Nephron progenitor cell (in vitro differentiated cells): Measurements from ENCODE around the gene NRCAM.

Experiments
- DNase-seq: peaks from one replicate; pipeline ENCODE4 v3.0.0; 2021
- H3K27ac Mint-ChIP-seq: 2 replicates; pipeline ENCODE4 v1.8.0; 2021; ENCODE audit warnings: mild to moderate bottlenecking, moderate library complexity, mixed read lengths
- H3K27me3 Mint-ChIP-seq: 2 replicates; pipeline ENCODE4 v1.8.0; 2021; ENCODE audit warnings: mild to moderate bottlenecking, low read depth, mixed read lengths; ENCODE audit not compliant: poor library complexity
- H3K36me3 Mint-ChIP-seq: 2 replicates; pipeline ENCODE4 v1.8.0; 2021; ENCODE audit warnings: low read depth, mixed read lengths
- H3K4me1 Mint-ChIP-seq: 2 replicates; pipeline ENCODE4 v1.8.0; 2021; ENCODE audit warnings: mixed read lengths
- H3K4me3 Mint-ChIP-seq: 2 replicates; pipeline ENCODE4 v1.8.0; 2021; ENCODE audit warnings: mild to moderate bottlenecking, moderate library complexity, mixed read lengths
- H3K9me3 Mint-ChIP-seq: 2 replicates; pipeline ENCODE4 v1.8.0; 2021; ENCODE audit warnings: mild to moderate bottlenecking, moderate library complexity, mixed read lengths
- CTCF ChIP-seq: fragments of 200-600 bp; sonication (generic); IDR thresholded peaks from 2 replicates; pipeline ENCODE4 v1.5.0; 2021; ENCODE audit warnings: antibody characterized with exemption

NRCAM gene

GRCh38 chr7:108382932-108383331 is 73.3 kb downstream of the NRCAM start:
- Mint-ChIP-seq H3K36me3 (no peaks in the 10 kb centered on the region), H3K4me3 (no peak overlapping the region), H3K27me3 (peaks cover 10% of the 10 kb centered on the region), H3K27ac (no peak overlapping the region), H3K4me1 (peaks cover 9% of the 10 kb centered on the region), H3K9me3 (peaks cover under 1% of the 10 kb centered on the region)
- no peak for TF ChIP-seq CTCF
- DNase-seq, result no peak

DNA sequence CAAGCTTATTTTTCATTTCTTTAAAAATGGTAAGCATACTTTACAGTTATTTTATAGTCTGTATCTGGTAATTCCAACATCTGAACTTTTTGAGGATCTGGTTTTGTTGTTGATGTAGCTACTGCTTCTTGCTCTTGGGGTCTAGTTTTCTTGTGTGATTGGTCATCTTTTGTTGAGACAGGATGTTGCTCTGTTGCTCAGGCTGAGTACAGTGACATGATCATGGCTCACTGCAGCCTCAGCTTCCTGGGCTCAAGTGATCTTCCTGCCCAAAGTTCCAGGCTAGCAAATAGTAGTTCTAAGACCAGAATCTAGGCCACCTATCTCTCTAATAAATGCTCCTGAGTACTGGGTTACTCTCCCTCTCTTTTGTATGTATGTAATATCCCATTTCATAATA is 75.7 kb downstream of the NRCAM start:
- Mint-ChIP-seq H3K27me3 (peaks cover 7% of the 10 kb centered on the region), H3K27ac (no peak overlapping the region), H3K4me3 (no peak overlapping the region), H3K36me3 (no peaks in the 10 kb centered on the region), H3K4me1 (peaks cover 9% of the 10 kb centered on the region), H3K9me3 (no peaks in the 10 kb centered on the region)
- no peak for DNase-seq
- TF ChIP-seq CTCF, result no peak

GRCh38 chr7:108376206-108376605 is 80.0 kb downstream of the NRCAM start:
- H3K36me3 Mint-ChIP-seq, result no peaks in the 10 kb centered on the region
- peaks cover 8% of the 10 kb centered on the region for H3K9me3 Mint-ChIP-seq
- no peak for TF ChIP-seq CTCF
- DNase-seq, result no peak
- H3K27me3 Mint-ChIP-seq, result no peaks in the 10 kb centered on the region
- H3K4me1 Mint-ChIP-seq, result peaks cover 1% of the 10 kb centered on the region
- no peak overlapping the region for H3K4me3 Mint-ChIP-seq
- H3K27ac Mint-ChIP-seq, result no peak overlapping the region

- no peak for DNase-seq
- Mint-ChIP-seq H3K36me3 (no peaks in the 10 kb centered on the region), H3K9me3 (peaks cover 8% of the 10 kb centered on the region), H3K27me3 (no peaks in the 10 kb centered on the region), H3K27ac (no peak overlapping the region), H3K4me3 (no peak overlapping the region), H3K4me1 (peaks cover 4% of the 10 kb centered on the region)
- no peak for TF ChIP-seq CTCF
Observed at GRCh38 chr7:108375668-108376067, 80.6 kb downstream of the NRCAM start.

DNA sequence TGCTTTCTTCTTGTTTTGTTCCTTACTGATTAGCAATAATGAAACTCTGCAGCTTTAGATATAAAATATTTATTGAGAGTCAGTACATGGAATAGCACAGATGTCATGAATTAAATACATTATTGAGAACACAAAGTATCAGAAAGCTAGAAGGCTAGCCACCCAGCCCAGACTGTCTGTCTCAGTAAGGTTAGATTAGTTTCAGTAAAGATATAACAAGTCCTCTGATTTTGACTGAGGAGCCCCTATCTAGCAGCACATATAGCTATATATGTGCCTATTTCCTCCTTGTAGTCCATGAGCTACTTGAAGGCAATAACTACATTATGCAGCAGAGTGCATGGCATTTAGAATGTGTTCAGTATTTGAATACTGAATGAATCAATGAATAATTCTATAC is 81.3 kb downstream of the NRCAM start:
- Mint-ChIP-seq H3K9me3 (peaks cover 8% of the 10 kb centered on the region), H3K4me3 (no peak overlapping the region), H3K27me3 (no peaks in the 10 kb centered on the region), H3K4me1 (peaks cover 4% of the 10 kb centered on the region), H3K27ac (no peak overlapping the region), H3K36me3 (no peaks in the 10 kb centered on the region)
- DNase-seq, result no peak
- no peak for TF ChIP-seq CTCF

DNA sequence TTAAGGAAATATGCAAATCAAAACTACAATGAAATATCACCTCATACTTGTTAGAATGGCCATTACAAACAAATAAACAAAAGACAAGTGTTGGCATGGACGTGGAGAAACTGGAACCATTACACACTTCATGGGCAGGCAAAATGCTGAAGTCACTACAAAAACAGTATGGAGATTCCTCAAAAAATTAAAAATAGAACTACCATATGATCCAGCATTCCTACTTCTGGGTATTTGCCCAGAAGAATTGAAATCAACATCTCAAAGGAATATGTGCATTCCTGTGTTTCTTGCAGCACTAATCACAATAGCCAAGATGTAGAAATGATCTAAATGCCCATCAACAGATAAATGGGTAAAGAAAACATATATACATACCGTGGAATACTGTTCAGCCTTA is 83.6 kb downstream of the NRCAM start:
- DNase-seq, result no peak

More for the DNA sequence above, 83.6 kb downstream of the NRCAM start:
- Mint-ChIP-seq H3K27me3 (no peaks in the 10 kb centered on the region), H3K36me3 (no peaks in the 10 kb centered on the region), H3K4me3 (no peak overlapping the region), H3K9me3 (peaks cover 8% of the 10 kb centered on the region), H3K27ac (no peak overlapping the region), H3K4me1 (peaks cover 4% of the 10 kb centered on the region)
- TF ChIP-seq CTCF, result no peak
